Calu3 (cell line): ENCODE measurements around the gene MAD2L1BP. TPM values are rescaled to one million over a fixed set of nuclear protein-coding genes. Genes with fewer than 3 reads are reported as not detected.
A peak's percentile ranks its signal among the peaks of the same experiment; 100 is the strongest.

Source experiments
- BruUV-seq: library from RNA; stranded (reverse); fragments of 400-500 nt; replicated peaks from 2 replicates; lab custom pipeline; 2021; lab: Mats Ljungman, UMichigan
- CTCF ChIA-PET: fragments of 300-600 bp; sonication (Branson Sonifier 250); formaldehyde crosslinking; loops from one replicate; lab custom pipeline; 2022; ENCODE audit warnings: antibody characterized with exemption; lab: Charles Lee
- DNase-seq: peaks from one replicate; pipeline ENCODE4 v3.0.0; 2022
- H3K27ac Mint-ChIP-seq: one replicate; pipeline ENCODE4 v1.8.0; 2022; ENCODE audit warnings: mixed read lengths; ENCODE audit not compliant: unreplicated experiment
- H3K27me3 Mint-ChIP-seq: one replicate; pipeline ENCODE4 v1.8.0; 2022; ENCODE audit warnings: mixed read lengths; ENCODE audit not compliant: unreplicated experiment
- H3K36me3 Mint-ChIP-seq: one replicate; pipeline ENCODE4 v1.8.0; 2022; ENCODE audit warnings: mild to moderate bottlenecking, moderate library complexity, mixed read lengths; ENCODE audit not compliant: insufficient read depth, unreplicated experiment
- H3K4me1 Mint-ChIP-seq: one replicate; pipeline ENCODE4 v1.8.0; 2022; ENCODE audit warnings: mild to moderate bottlenecking, low read depth, mixed read lengths; ENCODE audit not compliant: unreplicated experiment
- H3K4me3 Mint-ChIP-seq: one replicate; pipeline ENCODE4 v1.8.0; 2022; ENCODE audit warnings: mild to moderate bottlenecking, low read depth, moderate library complexity, mixed read lengths; ENCODE audit not compliant: unreplicated experiment
- H3K9me3 Mint-ChIP-seq: one replicate; pipeline ENCODE4 v1.8.0; 2022; ENCODE audit warnings: low read depth, mixed read lengths; ENCODE audit not compliant: unreplicated experiment
- intact Hi-C: fragments of 100-400 bp; cut with micrococcal nuclease; formaldehyde crosslinking; loops from one replicate; pipeline ENCODE4 v1.10.0; 2022; ENCODE audit not compliant: unreplicated experiment
- total RNA-seq: library from RNA; stranded (reverse); gene quantifications from 2 replicates; pipeline ENCODE4 v1.2.3, GENCODE V29; 2022
- TF ChIP-seq, protein P1 (sequence below): fragments of 200-600 bp; IDR thresholded peaks from one replicate; pipeline ENCODE4 v1.8.0; 2022; ENCODE audit warnings: antibody characterized with exemption; ENCODE audit not compliant: unreplicated experiment

The MAD2L1BP gene
- total RNA-seq, 1 experiment from 2014 or later, result 48.2 TPM

DNA sequence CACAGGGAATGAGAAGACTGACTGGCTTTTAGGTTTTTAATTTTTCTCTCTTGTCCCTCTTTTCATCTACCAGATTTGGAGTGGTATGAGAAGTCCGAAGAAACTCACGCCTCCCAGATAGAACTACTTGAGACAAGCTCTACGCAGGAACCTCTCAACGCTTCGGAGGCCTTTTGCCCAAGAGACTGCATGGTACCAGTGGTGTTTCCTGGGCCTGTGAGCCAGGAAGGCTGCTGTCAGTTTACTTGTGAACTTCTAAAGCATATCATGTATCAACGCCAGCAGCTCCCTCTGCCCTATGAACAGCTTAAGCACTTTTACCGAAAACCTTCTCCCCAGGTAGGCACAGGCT is 644 bp downstream of the MAD2L1BP start:
- CTCF ChIA-PET, result interaction anchor here (1.0 to 1.3 kb wide), 2 partner anchors 9 to 133 kb away, joined by 3 to 4 read pairs; no protein-coding TSS in a partner anchor
- H3K4me1 Mint-ChIP-seq, result peaks cover 30% of the 10 kb centered on the region
- H3K27me3 Mint-ChIP-seq, result no peaks in the 10 kb centered on the region
- peaks cover 46% of the 10 kb centered on the region for H3K36me3 Mint-ChIP-seq
- peak overlapping the region; percentile 91 for H3K4me3 Mint-ChIP-seq
- H3K27ac Mint-ChIP-seq, result peak overlapping the region; percentile 89
- intact Hi-C loops, result no loop called here
- TF ChIP-seq, protein P1, sequence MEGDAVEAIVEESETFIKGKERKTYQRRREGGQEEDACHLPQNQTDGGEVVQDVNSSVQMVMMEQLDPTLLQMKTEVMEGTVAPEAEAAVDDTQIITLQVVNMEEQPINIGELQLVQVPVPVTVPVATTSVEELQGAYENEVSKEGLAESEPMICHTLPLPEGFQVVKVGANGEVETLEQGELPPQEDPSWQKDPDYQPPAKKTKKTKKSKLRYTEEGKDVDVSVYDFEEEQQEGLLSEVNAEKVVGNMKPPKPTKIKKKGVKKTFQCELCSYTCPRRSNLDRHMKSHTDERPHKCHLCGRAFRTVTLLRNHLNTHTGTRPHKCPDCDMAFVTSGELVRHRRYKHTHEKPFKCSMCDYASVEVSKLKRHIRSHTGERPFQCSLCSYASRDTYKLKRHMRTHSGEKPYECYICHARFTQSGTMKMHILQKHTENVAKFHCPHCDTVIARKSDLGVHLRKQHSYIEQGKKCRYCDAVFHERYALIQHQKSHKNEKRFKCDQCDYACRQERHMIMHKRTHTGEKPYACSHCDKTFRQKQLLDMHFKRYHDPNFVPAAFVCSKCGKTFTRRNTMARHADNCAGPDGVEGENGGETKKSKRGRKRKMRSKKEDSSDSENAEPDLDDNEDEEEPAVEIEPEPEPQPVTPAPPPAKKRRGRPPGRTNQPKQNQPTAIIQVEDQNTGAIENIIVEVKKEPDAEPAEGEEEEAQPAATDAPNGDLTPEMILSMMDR, result no peak
- no peaks in the 10 kb centered on the region for H3K9me3 Mint-ChIP-seq
- DNase-seq, result no peak
- TSS peak; percentile 64 for BruUV-seq

DNA sequence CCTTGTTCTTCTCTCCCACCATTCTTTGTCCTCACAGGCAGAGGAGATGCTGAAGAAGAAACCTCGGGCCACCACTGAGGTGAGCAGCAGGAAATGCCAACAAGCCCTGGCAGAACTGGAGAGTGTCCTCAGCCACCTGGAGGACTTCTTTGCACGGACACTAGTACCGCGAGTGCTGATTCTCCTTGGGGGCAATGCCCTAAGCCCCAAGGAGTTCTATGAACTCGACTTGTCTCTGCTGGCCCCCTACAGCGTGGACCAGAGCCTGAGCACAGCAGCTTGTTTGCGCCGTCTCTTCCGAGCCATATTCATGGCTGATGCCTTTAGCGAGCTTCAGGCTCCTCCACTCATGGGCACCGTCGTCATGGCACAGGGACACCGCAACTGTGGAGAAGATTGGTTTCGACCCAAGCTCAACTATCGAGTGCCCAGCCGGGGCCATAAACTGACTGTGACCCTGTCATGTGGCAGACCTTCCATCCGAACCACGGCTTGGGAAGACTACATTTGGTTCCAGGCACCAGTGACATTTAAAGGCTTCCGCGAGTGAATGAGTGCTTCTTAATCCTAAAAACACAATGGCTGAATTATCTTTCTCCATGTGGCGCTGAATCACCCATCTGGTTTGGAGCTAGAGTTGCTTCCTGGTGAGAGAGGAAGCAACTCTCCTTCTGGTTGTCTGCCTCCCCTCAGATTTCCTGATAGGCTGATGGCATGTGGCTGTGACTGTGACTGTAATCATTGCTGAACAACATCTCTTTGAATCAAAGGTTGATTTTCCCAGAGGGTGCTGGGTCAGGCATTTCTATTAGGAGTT is 4.6 kb downstream of the MAD2L1BP start:
- Mint-ChIP-seq H3K27ac (no peak overlapping the region), H3K9me3 (no peaks in the 10 kb centered on the region), H3K4me3 (no peak overlapping the region), H3K27me3 (no peaks in the 10 kb centered on the region), H3K36me3 (peaks cover 57% of the 10 kb centered on the region), H3K4me1 (peaks cover 22% of the 10 kb centered on the region)
- BruUV-seq, result no TSS peak
- TF ChIP-seq, protein P1, result no peak
- CTCF ChIA-PET, result interaction anchor here (0.6 to 1.0 kb wide), 2 partner anchors 10 to 539 kb away, joined by 4 to 6 read pairs; no protein-coding TSS in a partner anchor
- intact Hi-C loops, result no loop called here
- no peak for DNase-seq

DNA sequence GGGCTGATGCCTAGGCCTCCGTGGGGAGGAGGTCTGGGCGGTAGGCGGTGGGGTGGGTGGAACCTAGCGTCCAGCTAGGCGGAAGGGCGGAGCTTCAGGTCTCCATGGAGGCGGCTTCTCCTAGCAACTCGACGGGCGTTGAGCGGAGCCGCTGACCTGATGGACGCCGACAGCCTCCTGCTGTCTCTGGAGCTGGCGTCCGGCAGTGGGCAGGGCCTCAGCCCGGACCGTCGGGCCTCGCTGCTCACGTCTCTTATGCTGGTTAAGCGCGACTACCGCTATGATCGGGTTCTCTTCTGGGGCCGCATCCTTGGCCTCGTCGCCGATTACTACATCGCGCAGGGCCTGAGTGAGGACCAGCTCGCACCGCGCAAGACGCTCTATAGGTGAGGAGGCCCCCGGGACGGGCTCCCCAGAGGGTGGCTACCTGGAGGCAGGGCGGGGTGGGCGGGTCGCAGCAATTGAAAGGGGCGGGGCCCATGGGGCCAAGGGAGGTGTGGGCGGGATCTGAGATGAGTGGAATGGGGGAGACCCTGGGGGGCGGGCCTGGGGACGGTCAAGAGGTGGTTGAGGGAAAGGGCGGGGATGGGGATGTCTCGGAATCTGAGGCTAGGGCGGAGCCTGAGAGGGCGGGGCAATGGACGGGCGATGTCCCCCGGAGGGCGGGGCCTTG is 9.4 kb downstream of the MAD2L1BP start, which contains the start of gene RSPH9:
Gene RSPH9, plus strand, starts transcription at position 97 of the 673 bp plus-strand sequence. Its CDS starts 63 bp downstream, at position 160.
- Mint-ChIP-seq H3K27me3 (no peaks in the 10 kb centered on the region), H3K27ac (no peak within 1 kb of the TSS), H3K9me3 (no peaks in the 10 kb centered on the region)

DNA sequence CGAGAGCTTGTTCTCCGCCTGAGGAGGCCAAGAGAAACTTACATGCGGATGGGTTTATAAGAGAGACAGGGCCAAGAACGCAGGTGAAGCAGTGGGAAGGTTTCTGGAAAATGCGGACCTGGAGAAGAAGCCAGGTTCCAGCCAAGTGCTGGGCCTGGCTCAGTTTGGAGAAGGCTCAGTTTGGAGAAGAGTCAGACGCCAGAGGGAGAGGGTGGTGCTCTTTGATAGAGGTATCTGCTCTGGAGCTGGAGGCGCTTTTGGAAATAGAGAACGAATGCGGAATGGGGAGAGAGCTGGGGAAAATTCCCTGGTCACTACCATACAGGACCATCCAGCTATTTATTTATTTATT is 9.9 kb downstream of the MAD2L1BP start:
- intact Hi-C loops, result no loop called here
- no peaks in the 10 kb centered on the region for H3K9me3 Mint-ChIP-seq
- no peak overlapping the region for H3K4me3 Mint-ChIP-seq
- TF ChIP-seq, protein P1, result no peak
- DNase-seq, result no peak
- H3K36me3 Mint-ChIP-seq, result peaks cover 17% of the 10 kb centered on the region
- no peaks in the 10 kb centered on the region for H3K4me1 Mint-ChIP-seq
- CTCF ChIA-PET, result no interaction called here
- BruUV-seq, result no TSS peak
- H3K27me3 Mint-ChIP-seq, result no peaks in the 10 kb centered on the region
- H3K27ac Mint-ChIP-seq, result no peak overlapping the region

More for the DNA sequence above, 9.4 kb downstream of the MAD2L1BP start, which contains the start of gene RSPH9:
- TF ChIP-seq, protein P1, result no peak
- intact Hi-C loops, result no loop called here
- DNase-seq, result no peak
- Mint-ChIP-seq H3K36me3 (peaks cover 23% of the 10 kb centered on the region), H3K4me1 (peaks cover 5% of the 10 kb centered on the region), H3K4me3 (no peak within 1 kb of the TSS)
- BruUV-seq, result no TSS peak
- CTCF ChIA-PET, result no interaction called here
